Ramos (cell line): ENCODE measurements around the gene MYO1F.

Experiments used
- in situ Hi-C: fragments of 300-500 bp; cut with MboI; formaldehyde crosslinking; loops from one replicate; pipeline ENCODE4 v1.14.3; 2022; ENCODE audit warnings: low sequenced_read_pairs; ENCODE audit not compliant: unreplicated experiment

MYO1F gene

DNA sequence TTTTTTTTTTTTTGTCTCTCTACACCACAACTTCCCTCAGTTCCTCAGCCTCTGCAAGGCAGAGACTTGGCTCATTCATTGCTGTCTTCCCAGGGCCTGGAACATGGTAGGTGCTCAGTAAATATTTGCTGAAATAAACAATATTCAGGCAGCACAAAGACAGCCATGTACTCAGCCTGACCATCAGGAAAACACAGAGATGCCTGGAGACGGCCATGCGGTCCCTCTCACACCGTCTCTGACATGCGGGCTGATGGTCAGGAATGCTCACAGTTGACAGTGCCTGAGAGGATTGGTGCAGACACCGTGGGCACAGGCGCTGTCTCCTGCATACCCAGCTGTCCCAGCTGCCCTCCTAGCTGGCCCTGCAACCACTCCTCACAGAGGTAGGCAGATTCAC is 75.7 kb downstream of the MYO1F start:
- in situ Hi-C loops: no loop called here

- in situ Hi-C loops: no loop called here
These were observed 77.1 kb downstream of the MYO1F start for GRCh38 chr19:8500158-8500557.

GRCh38 chr19:8499048-8499833 is 78.0 kb downstream of the MYO1F start:
- in situ Hi-C loops: no loop called here

- in situ Hi-C loops: no loop called here
These were observed 78.9 kb downstream of the MYO1F start for GRCh38 chr19:8498295-8498694.

GRCh38 chr19:8494158-8494557 is 83.1 kb downstream of the MYO1F start:
- in situ Hi-C loops: no loop called here

GRCh38 chr19:8491574-8491973 is 85.7 kb downstream of the MYO1F start:
- in situ Hi-C loops: no loop called here

DNA sequence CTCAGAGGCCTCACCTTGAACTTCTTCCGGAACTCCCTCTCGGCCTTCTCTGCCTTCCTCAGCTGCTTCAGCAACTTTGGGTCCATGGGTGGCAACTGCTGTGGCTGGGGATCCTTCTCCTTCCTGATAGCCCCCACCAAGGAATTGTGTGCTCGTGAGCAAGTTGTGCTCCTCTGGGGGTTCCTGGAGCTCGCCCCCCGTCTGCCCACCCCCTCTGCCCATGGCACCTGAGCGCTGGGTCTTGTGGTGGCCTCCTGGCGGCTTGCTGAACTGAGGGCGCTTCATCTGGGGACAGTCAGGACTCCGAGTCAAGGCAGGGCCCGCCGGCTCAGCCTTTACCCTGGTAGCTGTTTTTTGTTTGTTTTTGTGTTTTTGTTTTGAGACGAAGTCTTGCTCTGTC is 86.4 kb downstream of the MYO1F start:
- in situ Hi-C loops: no loop called here

GRCh38 chr19:8490395-8490760 is 86.9 kb downstream of the MYO1F start:
- in situ Hi-C loops: no loop called here

GRCh38 chr19:8489561-8490394 is 87.5 kb downstream of the MYO1F start:
- in situ Hi-C loops: no loop called here

DNA sequence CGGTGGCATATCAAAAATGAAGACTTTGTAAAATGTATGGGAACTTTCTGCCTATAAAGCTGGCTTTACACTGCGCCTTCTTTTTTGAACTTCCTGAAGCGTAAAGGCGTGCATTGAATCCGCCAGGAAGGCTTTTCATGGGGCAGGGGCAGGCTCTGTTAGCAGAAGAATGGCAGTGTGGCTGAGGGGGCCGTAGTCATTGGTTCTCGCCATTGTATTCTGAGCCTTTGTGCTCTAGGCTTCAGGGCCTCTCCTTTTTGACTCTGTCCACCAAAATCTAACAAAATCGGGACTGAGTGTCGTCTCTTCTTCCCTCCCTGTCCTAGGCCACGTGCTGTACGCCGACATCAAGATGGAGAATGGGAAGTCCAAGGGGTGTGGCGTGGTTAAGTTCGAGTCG is 88.9 kb downstream of the MYO1F start:
- in situ Hi-C loops: no loop called here

- in situ Hi-C loops: no loop called here
These were observed 89.9 kb downstream of the MYO1F start for GRCh38 chr19:8487137-8487851.

DNA sequence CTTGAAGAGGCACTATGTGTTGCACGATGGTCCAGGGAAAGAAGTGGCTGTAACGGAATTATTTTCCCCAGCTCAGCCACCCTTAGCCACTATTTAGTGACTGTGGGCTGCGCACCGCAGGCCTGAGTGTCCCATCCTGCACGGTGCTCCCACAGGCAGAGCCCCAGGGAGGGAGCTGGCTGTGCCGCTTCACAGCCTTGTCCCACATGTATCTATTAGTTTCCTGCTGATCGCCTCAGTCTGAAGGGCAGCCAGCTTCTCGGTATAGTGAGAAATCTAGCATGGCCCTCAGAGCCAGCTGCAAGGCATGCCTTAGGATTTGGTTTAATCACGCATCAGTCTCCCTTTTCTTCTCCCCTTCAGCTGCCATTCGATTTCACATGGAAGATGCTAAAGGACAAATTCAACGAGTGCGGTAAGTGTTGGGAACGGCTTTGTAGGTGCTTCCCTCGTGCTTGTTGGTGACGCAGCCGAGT is 90.5 kb downstream of the MYO1F start:
- in situ Hi-C loops: no loop called here

DNA sequence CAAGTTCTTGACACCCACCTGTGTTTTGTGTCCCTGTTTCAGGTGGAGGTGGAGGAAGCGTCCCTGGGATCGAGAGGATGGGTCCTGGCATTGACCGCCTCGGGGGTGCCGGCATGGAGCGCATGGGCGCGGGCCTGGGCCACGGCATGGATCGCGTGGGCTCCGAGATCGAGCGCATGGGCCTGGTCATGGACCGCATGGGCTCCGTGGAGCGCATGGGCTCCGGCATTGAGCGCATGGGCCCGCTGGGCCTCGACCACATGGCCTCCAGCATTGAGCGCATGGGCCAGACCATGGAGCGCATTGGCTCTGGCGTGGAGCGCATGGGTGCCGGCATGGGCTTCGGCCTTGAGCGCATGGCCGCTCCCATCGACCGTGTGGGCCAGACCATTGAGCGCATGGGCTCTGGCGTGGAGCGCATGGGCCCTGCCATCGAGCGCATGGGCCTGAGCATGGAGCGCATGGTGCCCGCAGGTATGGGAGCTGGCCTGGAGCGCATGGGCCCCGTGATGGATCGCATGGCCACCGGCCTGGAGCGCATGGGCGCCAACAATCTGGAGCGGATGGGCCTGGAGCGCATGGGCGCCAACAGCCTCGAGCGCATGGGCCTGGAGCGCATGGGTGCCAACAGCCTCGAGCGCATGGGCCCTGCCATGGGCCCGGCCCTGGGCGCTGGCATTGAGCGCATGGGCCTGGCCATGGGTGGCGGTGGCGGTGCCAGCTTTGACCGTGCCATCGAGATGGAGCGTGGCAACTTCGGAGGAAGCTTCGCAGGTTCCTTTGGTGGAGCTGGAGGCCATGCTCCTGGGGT is 91.5 kb downstream of the MYO1F start:
- in situ Hi-C loops: no loop called here

DNA sequence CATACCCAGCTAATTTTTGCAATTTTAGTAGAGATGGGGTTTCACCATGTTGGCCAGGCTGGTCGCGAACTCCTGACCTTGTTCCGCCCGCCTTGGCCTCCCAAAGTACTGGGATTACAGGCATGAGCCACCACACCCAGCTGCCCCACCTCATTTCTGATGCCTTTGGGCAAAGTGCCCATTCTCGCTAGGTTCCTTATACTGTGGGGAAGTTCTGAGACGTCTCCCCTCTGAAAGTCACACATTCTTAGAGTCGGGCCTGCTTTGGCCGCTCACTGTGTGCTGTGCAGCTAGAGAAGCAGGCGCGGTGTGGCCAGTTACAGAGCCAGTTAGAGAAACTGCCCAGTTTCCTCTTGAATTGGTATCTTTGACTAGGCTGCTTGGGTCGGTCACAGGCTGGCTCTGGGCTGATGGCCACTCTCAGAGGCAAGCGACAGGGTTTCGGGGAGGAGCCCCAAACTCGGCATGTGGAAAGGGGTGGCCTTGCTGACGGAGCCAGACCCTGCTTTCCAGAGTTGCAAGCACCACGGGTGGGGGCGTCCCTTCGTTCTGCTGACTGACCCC is 92.8 kb downstream of the MYO1F start:
- in situ Hi-C loops: no loop called here

- in situ Hi-C loops: no loop called here
These were observed 94.1 kb downstream of the MYO1F start for GRCh38 chr19:8483165-8483564.

GRCh38 chr19:8482696-8483095 is 94.5 kb downstream of the MYO1F start:
- in situ Hi-C loops: no loop called here

DNA sequence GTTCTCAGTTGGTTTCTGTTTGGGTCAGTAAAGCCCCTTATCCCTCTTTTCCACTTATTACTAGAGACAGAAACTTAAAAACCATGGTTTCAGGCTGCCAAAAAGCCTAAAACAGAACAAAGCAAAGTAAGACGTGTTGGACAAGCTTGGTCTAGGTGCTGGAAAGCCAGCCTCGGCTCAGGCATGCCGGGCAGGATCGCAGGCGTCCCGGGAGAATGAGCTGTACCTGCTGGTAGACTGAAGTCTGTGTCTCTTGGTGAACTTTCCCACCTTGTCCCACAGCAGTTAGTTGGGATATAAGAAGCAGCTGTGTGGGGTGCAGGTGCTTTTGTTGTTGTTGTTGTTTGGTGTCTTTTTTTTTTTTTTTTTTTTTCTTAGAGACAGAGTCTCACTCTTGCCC is 95.6 kb downstream of the MYO1F start:
- in situ Hi-C loops: no loop called here

GRCh38 chr19:8481201-8481600 is 96.0 kb downstream of the MYO1F start:
- in situ Hi-C loops: no loop called here

GRCh38 chr19:8478598-8478997 is 98.6 kb downstream of the MYO1F start:
- in situ Hi-C loops: no loop called here

DNA sequence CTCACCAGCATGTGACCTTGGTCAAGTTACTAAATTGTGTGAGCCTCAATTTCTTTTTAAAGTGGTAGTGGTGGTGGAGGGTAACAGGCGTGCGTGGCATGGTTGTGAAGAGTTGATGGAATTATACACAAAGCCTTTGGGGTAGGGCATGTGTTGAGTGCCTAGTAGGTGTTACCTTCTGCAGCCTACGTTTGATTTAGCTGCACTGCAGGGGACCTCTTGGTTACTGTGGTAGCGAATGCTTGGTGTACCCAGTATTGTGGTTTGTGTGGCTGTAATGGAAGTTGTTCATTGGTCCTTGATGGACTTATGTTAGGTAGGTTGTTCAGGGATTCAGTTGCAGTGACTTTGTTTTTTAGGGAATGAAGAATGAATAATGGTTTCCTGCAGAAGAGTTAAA is 99.4 kb downstream of the MYO1F start:
- in situ Hi-C loops: no loop called here
